ENCODE data around the gene ZNF678. TPM values are rescaled to one million over a fixed set of nuclear protein-coding genes. Genes with fewer than 3 reads are reported as not detected.
"Not testable (repeated sequence)": the region's sequence is repeated elsewhere in the genome, so short reads cannot be mapped to it uniquely, and the experiment has no call there.

Gene ZNF678
- total RNA-seq, 1 experiment from 2014 or later = 4.1 TPM

- no peaks in the 10 kb centered on the region for H3K27me3 ChIP-seq (ENCODE audit: insufficient read depth, low read depth)
- no peak for TF ChIP-seq CTCF (conservative IDR thresholded peaks at IDR 0.05)
- TF ChIP-seq EZH2 (IDR thresholded peaks at IDR 0.05; ENCODE audit: low read depth) = no peak
- BruUV-seq (replicated peaks) = no TSS peak
- CTCF ChIA-PET = no interaction called here
- DNase-seq = no peak
- no peaks in the 10 kb centered on the region for H3K9me3 ChIP-seq (ENCODE audit: insufficient read depth, low read depth)
- H3K79me2 ChIP-seq (ENCODE audit: low read depth) = no peaks in the 10 kb centered on the region
- no peaks in the 10 kb centered on the region for H3K9me2 ChIP-seq (ENCODE audit: insufficient read depth)
- intact Hi-C loops (cut with micrococcal nuclease; ENCODE audit: unreplicated experiment) = no loop called here
- no peak overlapping the region for H2AFZ ChIP-seq
- no peak overlapping the region for H3K4me2 ChIP-seq
- H3K4me3 ChIP-seq = no peak overlapping the region
- no peaks in the 10 kb centered on the region for H3K36me3 ChIP-seq (ENCODE audit: low read depth)
- H3K27ac ChIP-seq = no peak overlapping the region
- no peaks in the 10 kb centered on the region for H4K20me1 ChIP-seq (ENCODE audit: insufficient read depth)
- POLR2A ChIA-PET (ENCODE audit: unreplicated experiment) = no interaction called here
- no peaks in the 10 kb centered on the region for H3K4me1 ChIP-seq (replicated peaks; ENCODE audit: insufficient read depth)
- no peaks in the 10 kb centered on the region for H3F3A ChIP-seq (ENCODE audit: insufficient read depth, low read depth)
Measured at GRCh38 chr1:227548119-227548397, 15.3 kb upstream of the ZNF678 start.

GRCh38 chr1:227548448-227548847 is 14.9 kb upstream of the ZNF678 start:
- intact Hi-C loops (cut with micrococcal nuclease; ENCODE audit: unreplicated experiment) = no loop called here
- CTCF ChIA-PET = no interaction called here
- H4K20me1 ChIP-seq (ENCODE audit: insufficient read depth) = no peaks in the 10 kb centered on the region

GRCh38 chr1:227549892-227550291 is 13.5 kb upstream of the ZNF678 start:
- intact Hi-C loops (cut with micrococcal nuclease; ENCODE audit: unreplicated experiment) = no loop called here
- Histone ChIP-seq H3K27me3 (ENCODE audit: insufficient read depth, low read depth) (no peaks in the 10 kb centered on the region), H3K36me3 (ENCODE audit: low read depth) (no peaks in the 10 kb centered on the region), H3K9me3 (ENCODE audit: insufficient read depth, low read depth) (no peaks in the 10 kb centered on the region), H3K79me2 (ENCODE audit: low read depth) (no peaks in the 10 kb centered on the region), H3K4me2 (no peak overlapping the region), H3K27ac (no peak overlapping the region), H2AFZ (no peak overlapping the region), H4K20me1 (ENCODE audit: insufficient read depth) (no peaks in the 10 kb centered on the region), H3K4me3 (no peak overlapping the region), H3K4me1 (replicated peaks; ENCODE audit: insufficient read depth) (no peaks in the 10 kb centered on the region), H3K9me2 (ENCODE audit: insufficient read depth) (no peaks in the 10 kb centered on the region), H3F3A (ENCODE audit: insufficient read depth, low read depth) (no peaks in the 10 kb centered on the region)
- ChIA-PET POLR2A (ENCODE audit: unreplicated experiment) (no interaction called here), CTCF (no interaction called here)
- DNase-seq = no peak
- TF ChIP-seq CTCF (conservative IDR thresholded peaks at IDR 0.05) (no peak), EZH2 (IDR thresholded peaks at IDR 0.05; ENCODE audit: low read depth) (no peak)
- no TSS peak for BruUV-seq (replicated peaks)

More at GRCh38 chr1:227548448-227548847, 14.9 kb upstream of the ZNF678 start:
- no peak for TF ChIP-seq CTCF (conservative IDR thresholded peaks at IDR 0.05)
- H3K9me3 ChIP-seq (ENCODE audit: insufficient read depth, low read depth) = no peaks in the 10 kb centered on the region
- no peaks in the 10 kb centered on the region for H3K4me1 ChIP-seq (replicated peaks; ENCODE audit: insufficient read depth)
- H3K9me2 ChIP-seq (ENCODE audit: insufficient read depth) = no peaks in the 10 kb centered on the region
- no peak for DNase-seq
- H3K79me2 ChIP-seq (ENCODE audit: low read depth) = no peaks in the 10 kb centered on the region
- no peaks in the 10 kb centered on the region for H3F3A ChIP-seq (ENCODE audit: insufficient read depth, low read depth)
- H3K36me3 ChIP-seq (ENCODE audit: low read depth) = no peaks in the 10 kb centered on the region
- POLR2A ChIA-PET (ENCODE audit: unreplicated experiment) = no interaction called here
- H2AFZ ChIP-seq = no peak overlapping the region
- H3K4me2 ChIP-seq = no peak overlapping the region
- no peak overlapping the region for H3K27ac ChIP-seq
- no peak overlapping the region for H3K4me3 ChIP-seq
- no peaks in the 10 kb centered on the region for H3K27me3 ChIP-seq (ENCODE audit: insufficient read depth, low read depth)
- BruUV-seq (replicated peaks) = no TSS peak

GRCh38 chr1:227551881-227552280 is 11.5 kb upstream of the ZNF678 start:
- H3K36me3 ChIP-seq (ENCODE audit: low read depth); DNase-seq; H3K9me2 ChIP-seq (ENCODE audit: insufficient read depth); H3K4me2 ChIP-seq; BruUV-seq (replicated peaks); H4K20me1 ChIP-seq (ENCODE audit: insufficient read depth); H3F3A ChIP-seq (ENCODE audit: insufficient read depth, low read depth); H3K79me2 ChIP-seq (ENCODE audit: low read depth); H3K9me3 ChIP-seq (ENCODE audit: insufficient read depth, low read depth); intact Hi-C loops (cut with micrococcal nuclease; ENCODE audit: unreplicated experiment); POLR2A ChIA-PET (ENCODE audit: unreplicated experiment); H3K4me3 ChIP-seq; CTCF ChIA-PET; H3K4me1 ChIP-seq (replicated peaks; ENCODE audit: insufficient read depth); H2AFZ ChIP-seq; H3K27me3 ChIP-seq (ENCODE audit: insufficient read depth, low read depth); H3K27ac ChIP-seq: not testable (repeated sequence)

Measured in PC-9 (cell line).